Measurements from ENCODE around the gene ARHGAP24.

ARHGAP24 gene

GRCh38 chr4:85737254-85737653 lies 262.3 kb downstream of the ARHGAP24 start:
- TF ChIP-seq CTCF (IDR thresholded peaks at IDR 0.05; ENCODE audit: borderline replicate concordance, control extremely low read depth, extremely low read depth, insufficient read depth, missing control alignments): no peak
- in situ Hi-C loops (cut with MboI; ENCODE audit: low sequenced_read_pairs, unreplicated experiment): no loop called here
- no peak for DNase-seq (ENCODE audit: low spot score)

- in situ Hi-C loops (cut with MboI; ENCODE audit: low sequenced_read_pairs, unreplicated experiment): no loop called here
- DNase-seq (ENCODE audit: low spot score): no peak
- TF ChIP-seq CTCF (IDR thresholded peaks at IDR 0.05; ENCODE audit: borderline replicate concordance, control extremely low read depth, extremely low read depth, insufficient read depth, missing control alignments): no peak
These were observed 263.8 kb downstream of the ARHGAP24 start for GRCh38 chr4:85738721-85739120.

- no peak for DNase-seq (ENCODE audit: low spot score)
- in situ Hi-C loops (cut with MboI; ENCODE audit: low sequenced_read_pairs, unreplicated experiment): no loop called here
- no peak for TF ChIP-seq CTCF (IDR thresholded peaks at IDR 0.05; ENCODE audit: borderline replicate concordance, control extremely low read depth, extremely low read depth, insufficient read depth, missing control alignments)
These were observed 265.5 kb downstream of the ARHGAP24 start for GRCh38 chr4:85740431-85740861.

- no peak for DNase-seq (ENCODE audit: low spot score)
- no peak for TF ChIP-seq CTCF (IDR thresholded peaks at IDR 0.05; ENCODE audit: borderline replicate concordance, control extremely low read depth, extremely low read depth, insufficient read depth, missing control alignments)
- in situ Hi-C loops (cut with MboI; ENCODE audit: low sequenced_read_pairs, unreplicated experiment): no loop called here
These were observed 266.4 kb downstream of the ARHGAP24 start for GRCh38 chr4:85741381-85741780.

- TF ChIP-seq CTCF (IDR thresholded peaks at IDR 0.05; ENCODE audit: borderline replicate concordance, control extremely low read depth, extremely low read depth, insufficient read depth, missing control alignments): no peak
- DNase-seq (ENCODE audit: low spot score): no peak
- in situ Hi-C loops (cut with MboI; ENCODE audit: low sequenced_read_pairs, unreplicated experiment): no loop called here
These were observed 267.1 kb downstream of the ARHGAP24 start for GRCh38 chr4:85741921-85742591.

- in situ Hi-C loops (cut with MboI; ENCODE audit: low sequenced_read_pairs, unreplicated experiment): no loop called here
- TF ChIP-seq CTCF (IDR thresholded peaks at IDR 0.05; ENCODE audit: borderline replicate concordance, control extremely low read depth, extremely low read depth, insufficient read depth, missing control alignments): no peak
- no peak for DNase-seq (ENCODE audit: low spot score)
These were observed 270.0 kb downstream of the ARHGAP24 start for GRCh38 chr4:85744950-85745349.

Measured in GM13976 (cell line).